ENCODE measurements around the gene VAX1.

DNA sequence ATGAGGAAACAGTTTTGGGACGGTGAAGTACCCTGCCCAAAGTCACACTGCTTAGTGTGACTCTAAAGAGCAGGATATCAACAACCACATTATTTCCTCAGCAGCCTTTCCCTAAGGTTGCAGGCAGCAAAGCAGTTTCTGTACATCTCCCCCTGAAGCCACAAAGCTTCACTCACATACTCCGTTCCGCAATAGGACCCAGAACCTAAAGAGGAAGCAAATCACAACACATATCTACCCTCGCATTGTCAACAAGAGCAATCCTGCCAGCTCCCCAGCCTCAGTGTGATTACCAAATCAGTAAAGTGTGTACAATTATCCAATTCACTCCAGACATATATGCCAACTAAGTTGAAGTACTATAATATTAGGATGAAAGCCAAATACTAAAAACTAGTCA is 30.8 kb downstream of the VAX1 start:
- TF ChIP-seq, protein P1, sequence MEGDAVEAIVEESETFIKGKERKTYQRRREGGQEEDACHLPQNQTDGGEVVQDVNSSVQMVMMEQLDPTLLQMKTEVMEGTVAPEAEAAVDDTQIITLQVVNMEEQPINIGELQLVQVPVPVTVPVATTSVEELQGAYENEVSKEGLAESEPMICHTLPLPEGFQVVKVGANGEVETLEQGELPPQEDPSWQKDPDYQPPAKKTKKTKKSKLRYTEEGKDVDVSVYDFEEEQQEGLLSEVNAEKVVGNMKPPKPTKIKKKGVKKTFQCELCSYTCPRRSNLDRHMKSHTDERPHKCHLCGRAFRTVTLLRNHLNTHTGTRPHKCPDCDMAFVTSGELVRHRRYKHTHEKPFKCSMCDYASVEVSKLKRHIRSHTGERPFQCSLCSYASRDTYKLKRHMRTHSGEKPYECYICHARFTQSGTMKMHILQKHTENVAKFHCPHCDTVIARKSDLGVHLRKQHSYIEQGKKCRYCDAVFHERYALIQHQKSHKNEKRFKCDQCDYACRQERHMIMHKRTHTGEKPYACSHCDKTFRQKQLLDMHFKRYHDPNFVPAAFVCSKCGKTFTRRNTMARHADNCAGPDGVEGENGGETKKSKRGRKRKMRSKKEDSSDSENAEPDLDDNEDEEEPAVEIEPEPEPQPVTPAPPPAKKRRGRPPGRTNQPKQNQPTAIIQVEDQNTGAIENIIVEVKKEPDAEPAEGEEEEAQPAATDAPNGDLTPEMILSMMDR (IDR thresholded peaks at IDR 0.05; ENCODE audit: low read depth, low read length, poor library complexity, severe bottlenecking) = no peak
- no peak for TF ChIP-seq EZH2phosphoT487 (IDR thresholded peaks at IDR 0.05; ENCODE audit: borderline replicate concordance, low read length)

Data from DOHH2 (cell line).